NCI-H2227 treated with DMSO at 0.1 percent for 48 hours (cell line): ENCODE data around the gene AKAP8L.
"Not testable (repeated sequence)": the region's sequence is repeated elsewhere in the genome, so short reads cannot be mapped to it uniquely, and the experiment has no call there.

Source experiments
- DNase-seq: peaks from one replicate; lab custom pipeline; 2025; lab: John Stamatoyannopoulos, UW

Gene AKAP8L

GRCh38 chr19:15352535-15352934, 66.3 kb downstream of the AKAP8L start:
- DNase-seq = not testable (repeated sequence)

- not testable (repeated sequence) for DNase-seq
Measured at GRCh38 chr19:15341328-15341727, 77.5 kb downstream of the AKAP8L start.

GRCh38 chr19:15340086-15340485, 78.7 kb downstream of the AKAP8L start:
- no peak for DNase-seq

GRCh38 chr19:15337202-15337601, 81.6 kb downstream of the AKAP8L start:
- DNase-seq = no peak

GRCh38 chr19:15335992-15336391, 82.8 kb downstream of the AKAP8L start:
- DNase-seq = not testable (repeated sequence)

- DNase-seq = peak; percentile 34
Measured at GRCh38 chr19:15332311-15332996, 86.3 kb downstream of the AKAP8L start, which contains the start of gene BRD4. Gene BRD4 (minus strand): TSS chr19:15332539. CDS start chr19:15273099, 59,440 bp downstream.

- DNase-seq = no peak
Measured at GRCh38 chr19:15331419-15332310, 87.1 kb downstream of the AKAP8L start.

GRCh38 chr19:15330801-15331418, 87.9 kb downstream of the AKAP8L start:
- no peak for DNase-seq
